Activated T-cell treated with anti-CD3 and anti-CD28 coated beads for 1 hour (primary cell): ENCODE data around the gene ANKH.

Source experiments
- DNase-seq: peaks from one replicate; pipeline ENCODE4 v3.0.0-alpha.2; 2020; ENCODE audit warnings: low read depth

ANKH gene

DNA sequence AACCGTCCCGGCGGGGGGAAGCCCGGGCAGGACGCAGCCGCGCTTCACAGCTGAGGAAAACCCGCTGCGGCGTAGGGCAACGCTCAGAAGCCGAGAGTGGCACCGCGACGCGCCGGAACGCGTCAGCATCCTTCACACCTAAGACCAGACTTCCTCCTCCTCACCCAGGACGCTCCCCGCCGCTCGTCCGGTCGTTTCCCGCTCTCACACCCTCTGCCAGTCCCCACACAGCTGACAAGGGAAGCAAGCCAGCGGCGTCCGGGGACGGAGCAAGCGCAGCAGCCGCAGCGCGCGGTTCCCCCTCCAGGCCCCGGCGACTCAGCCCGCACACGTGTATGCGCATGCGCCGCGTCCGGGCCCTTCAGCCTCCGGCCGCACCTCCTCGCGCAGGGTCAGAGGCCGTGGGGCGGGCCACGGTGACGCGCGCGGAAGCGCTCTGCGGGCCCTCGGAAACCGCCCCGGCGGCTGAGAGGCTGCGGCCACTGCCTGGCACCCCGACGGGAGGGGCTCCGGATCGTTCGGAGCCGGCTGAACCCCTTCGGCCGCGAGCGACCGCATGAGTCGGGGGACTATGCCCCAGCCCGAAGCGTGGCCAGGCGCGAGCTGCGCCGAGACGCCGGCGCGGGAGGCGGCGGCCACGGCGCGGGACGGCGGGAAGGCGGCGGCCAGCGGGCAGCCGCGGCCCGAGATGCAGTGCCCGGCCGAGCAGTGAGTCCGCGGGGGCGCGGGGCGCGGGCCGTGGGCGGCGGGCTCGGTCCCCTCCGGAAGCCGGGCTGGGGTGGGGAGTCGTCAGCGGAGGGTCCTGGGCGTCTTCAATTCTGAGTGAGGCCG lies 207.1 kb downstream of the ANKH start, which contains the start of gene OTULIN:
Gene OTULIN, plus strand, starts transcription at position 449 of the 831 bp plus-strand sequence. Its CDS starts 108 bp downstream, at position 557.
- peak; percentile 75 for DNase-seq

DNA sequence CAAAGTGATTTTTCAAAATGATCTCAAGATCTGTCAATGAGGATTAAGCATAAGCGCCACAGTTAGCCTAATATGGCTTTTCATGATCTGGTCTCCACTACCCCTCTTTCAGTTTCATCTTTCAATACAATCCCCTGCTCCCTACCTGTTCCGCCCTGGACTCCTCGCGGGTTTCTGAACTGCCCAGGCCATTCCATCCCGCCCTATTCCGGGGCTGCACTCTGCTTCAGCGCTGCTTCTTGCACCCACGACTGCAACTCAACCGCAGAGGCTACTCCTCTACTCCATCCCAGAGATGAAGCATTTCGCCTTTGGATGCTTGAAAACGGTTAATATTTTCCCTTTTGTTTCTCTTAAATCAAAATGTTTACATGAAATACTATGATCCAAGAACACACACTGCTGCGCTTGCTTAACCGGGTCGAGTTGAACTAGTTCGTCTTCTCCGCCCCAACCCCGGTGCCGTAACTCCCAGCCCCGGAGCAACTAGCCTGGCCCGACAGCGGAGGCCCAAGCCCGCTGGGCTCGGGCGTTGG lies 207.8 kb downstream of the ANKH start:
- DNase-seq = no peak

- no peak for DNase-seq
Measured at GRCh38 chr5:14662721-14663260, 208.8 kb downstream of the ANKH start.

DNA sequence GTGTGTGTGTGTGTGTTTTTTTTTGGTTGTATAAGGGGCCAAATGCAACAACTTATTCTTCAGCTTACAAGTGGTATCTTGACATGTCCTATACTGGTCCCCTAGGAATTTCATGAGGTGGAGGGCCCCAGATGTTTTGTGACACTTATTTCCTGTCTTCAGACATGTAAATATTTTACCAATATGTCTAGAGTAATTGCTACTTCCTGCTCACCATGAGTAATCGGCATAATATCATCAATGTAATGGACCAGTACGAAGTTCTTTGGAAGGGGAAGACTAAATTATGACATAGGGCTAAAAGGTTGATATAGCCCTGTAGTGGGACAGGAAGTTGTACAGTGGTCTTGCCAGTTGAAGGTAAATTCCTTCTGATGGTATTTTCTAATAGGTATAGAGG lies 210.7 kb downstream of the ANKH start:
- no peak for DNase-seq

DNA sequence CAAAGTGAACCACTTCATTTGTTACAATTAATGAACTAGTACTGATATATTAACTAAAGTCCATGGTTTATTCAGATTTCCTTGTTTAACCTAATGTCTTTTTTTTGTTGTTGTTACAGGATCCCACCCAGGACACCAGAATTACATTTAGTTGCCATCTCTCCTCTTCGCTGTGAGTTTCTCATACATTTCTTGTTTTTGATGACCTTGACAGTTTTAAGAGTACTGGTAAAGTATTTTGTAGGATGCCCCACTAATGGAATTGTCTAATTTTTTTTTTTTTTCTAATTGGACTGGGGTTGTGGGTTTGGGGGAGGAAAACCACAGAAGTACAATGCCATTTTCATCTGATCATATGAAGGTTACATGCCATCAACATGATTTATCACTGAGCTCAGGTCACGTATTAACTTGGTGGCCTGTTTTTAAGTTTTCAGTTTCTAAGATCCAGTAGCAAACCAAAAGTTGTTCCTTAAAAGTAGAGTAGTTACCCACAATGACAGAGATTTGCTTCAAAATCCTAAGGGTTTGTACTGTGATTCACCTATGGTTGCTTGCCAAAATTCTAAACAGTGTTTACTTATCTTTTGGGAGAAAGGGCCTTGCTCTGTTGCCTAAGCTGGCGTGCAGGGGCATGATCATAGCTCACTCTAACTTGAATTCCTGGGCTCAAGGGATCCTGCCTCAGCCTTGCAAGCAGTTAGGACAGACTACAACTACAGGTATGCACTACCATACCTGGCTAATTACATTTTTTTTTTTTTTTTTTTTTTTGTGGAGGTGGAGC lies 211.6 kb downstream of the ANKH start:
- DNase-seq = no peak

DNA sequence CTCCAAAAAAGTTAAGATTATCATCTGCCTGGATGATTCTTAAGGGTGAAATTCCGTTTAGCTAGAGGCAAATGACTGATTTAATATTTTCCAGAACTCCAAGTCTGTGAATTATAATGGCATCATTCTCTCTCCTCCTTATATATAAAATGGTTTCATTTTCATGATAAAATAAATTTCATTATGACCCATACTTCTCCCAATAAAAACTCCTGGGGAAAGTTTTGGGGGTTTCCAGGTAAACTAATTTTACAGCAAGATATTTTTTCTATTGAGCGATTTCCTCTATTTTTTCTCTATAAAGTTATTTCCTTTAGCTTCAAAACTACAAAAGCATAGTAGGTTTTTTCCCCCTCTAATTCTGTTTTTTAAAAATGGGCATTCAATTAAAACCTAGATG lies 214.7 kb downstream of the ANKH start:
- DNase-seq = no peak

DNA sequence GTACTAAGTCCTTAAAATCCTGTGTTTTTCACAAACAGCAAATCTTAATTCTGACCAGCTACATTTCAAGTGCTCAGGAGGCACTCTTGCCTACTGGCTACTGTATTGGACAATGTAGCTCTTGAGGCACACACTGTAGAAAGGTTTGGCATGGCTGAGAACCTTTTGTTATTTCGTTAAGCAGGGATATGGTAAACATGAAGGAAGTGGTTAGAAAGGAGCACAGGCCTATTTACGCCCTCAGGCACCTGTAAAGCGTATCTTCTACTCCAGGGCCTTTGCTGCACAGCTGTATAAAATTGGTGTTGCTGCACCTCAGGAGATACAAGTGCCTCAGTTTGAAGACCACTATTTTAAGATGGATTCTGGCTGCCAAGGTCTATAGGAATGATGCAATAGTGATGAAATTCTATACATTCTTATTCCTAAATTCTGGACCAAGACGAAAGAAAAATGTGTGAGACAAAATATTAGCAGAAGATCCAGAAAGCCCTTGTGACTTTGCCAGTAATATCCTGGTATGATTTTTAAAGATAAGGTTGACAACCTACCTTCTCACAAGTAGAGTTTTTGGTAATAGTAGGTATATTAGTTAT lies 216.3 kb downstream of the ANKH start:
- DNase-seq = no peak
